Activated gamma-delta T cell treated with anti-CD3 and anti-CD28 coated beads, Interleukin-2, amount 50 U/mL, for 16 hours (primary cell): ENCODE data around the gene ZNF550.
"Not testable (repeated sequence)": the region's sequence is repeated elsewhere in the genome, so short reads cannot be mapped to it uniquely, and the experiment has no call there.

ENCODE experiments used
- DNase-seq: peaks from one replicate; pipeline ENCODE4 v3.0.0-alpha.2; 2020; ENCODE audit warnings: low read depth

ZNF550 gene

DNA sequence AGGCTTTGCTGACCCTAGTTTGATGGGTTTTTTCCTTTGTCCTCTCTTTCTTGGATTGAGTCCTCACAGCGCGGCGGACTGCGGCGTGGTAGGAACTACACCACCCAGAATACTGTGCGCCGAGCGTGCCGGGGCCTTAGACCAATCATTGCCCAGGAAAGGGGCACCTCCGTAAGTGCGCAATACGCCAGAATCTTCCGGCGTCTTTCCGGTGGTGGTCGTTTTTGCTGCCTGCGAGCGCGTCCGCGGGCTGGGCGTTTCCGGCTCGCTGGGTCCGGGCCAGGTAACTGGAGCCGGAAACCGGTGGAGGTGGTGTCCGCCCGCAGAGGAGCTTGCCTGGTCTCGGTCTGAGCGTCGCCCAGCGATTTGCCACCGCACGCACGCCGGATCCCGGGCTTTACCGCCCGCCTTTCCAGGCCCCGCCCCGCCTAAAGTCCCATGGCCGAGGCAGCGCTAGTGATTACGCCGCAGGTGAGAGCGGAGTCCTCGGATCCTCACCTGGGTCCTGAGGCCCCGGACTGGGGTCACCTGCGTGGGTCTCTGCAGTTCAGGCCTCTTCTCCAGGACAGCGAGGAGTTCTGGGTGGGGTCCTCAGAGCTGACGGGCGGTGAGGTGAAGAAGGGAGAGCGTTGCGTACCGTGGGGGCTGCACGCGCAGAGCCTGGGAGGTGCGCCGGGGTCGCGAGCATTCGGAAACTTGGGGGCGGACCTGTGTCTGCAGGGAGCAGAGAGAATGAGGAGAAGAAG lies 32.4 kb downstream of the ZNF550 start, which contains the start of gene ZNF549:
TSS of gene ZNF549 (plus strand) at position 221 of the 746 bp plus-strand sequence. CDS start at position 439, 218 bp downstream.
- DNase-seq = peak; percentile 84

DNA sequence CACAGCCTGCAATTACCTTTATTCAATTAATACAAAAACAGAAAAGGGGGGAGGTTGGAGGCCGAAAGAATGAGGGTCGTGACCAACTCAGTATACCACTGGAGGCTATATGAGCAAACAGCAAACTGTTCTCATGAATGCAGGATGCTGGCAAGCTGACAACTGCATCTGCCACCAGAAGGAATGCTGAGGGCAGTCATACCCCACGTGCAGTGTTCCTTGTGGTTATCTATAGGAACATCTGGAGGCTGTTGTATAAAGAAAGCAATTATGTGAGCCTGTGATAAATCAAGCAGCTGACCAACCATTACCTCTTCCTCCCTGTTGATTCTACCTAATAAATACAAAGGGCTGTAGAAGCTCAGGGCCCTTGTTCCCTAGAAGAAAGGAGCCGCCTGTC lies 41.6 kb downstream of the ZNF550 start:
- not testable (repeated sequence) for DNase-seq

DNA sequence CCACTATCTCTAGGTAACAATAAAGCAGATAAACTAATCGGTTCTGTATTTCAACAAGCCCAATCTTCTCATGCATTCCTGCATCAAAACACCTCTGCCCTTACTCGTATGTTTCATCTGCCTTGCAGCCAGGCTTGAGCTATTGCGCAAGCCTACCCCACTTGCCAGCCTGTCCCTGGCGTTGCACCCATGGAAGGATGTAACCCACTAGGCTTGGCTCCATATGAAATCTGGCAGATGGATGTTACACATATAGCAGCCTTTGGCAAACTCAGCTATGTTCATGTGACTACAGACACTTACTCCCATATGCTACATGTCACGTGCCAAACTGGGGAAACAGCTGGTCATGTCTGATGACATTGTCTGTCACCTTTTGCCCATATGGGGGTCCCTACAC lies 44.4 kb downstream of the ZNF550 start:
- no peak for DNase-seq

DNA sequence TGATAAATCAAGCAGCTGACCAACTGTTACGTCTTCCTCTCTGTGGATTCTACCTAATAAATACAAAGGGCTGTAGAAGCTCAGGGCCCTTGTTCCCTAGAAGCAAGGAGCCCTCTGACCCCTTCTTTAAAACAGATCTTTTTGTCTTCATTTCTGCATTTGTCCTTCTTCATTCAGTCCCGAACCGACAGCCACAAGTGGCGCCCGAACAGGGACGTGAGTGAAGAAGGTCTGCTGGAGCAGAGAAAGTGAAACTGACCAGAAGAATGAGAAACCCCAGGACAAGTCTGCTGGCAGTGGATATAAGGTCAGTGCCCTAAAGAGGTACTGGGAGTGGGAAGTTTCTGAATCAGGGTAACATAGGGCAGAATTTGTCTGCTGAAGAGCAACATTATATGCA lies 46.8 kb downstream of the ZNF550 start:
- no peak for DNase-seq

DNA sequence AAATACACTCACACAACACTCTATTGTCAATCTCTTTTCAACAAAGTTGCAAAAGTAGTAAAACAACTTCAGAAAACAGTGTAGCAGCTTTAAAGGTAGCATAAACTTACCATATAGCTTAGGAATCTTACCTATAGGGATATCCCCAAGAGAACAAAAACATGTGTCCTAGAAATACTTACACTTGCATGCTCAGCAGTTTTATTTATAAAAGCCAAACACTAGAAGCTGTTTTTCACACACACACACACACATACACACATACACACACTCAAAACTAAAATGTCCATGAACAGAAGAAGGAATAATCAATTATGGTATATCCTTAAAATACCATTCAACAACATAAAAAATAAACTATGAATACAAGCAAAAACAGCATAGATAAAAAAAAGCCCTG lies 48.2 kb downstream of the ZNF550 start:
- DNase-seq = no peak

DNA sequence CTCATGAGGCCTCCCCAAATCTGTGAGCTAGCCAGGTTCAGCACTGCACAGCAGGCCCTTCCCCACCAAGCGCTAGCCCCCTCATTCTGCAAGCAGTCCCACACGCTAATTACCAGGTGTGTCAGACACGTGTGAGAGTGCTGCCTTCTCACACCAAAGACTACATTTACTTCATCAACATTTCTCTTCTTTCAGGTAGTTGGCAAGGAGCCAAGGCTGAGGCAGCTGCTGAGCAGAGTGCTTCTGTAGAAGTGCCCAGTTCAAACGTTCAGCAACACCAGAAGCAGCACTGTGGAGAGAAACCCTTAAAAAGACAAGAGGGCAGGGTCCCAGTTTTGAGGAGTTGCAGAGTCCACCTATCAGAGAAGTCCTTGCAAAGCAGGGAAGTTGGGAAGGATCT lies 53.5 kb downstream of the ZNF550 start:
- DNase-seq = no peak

DNA sequence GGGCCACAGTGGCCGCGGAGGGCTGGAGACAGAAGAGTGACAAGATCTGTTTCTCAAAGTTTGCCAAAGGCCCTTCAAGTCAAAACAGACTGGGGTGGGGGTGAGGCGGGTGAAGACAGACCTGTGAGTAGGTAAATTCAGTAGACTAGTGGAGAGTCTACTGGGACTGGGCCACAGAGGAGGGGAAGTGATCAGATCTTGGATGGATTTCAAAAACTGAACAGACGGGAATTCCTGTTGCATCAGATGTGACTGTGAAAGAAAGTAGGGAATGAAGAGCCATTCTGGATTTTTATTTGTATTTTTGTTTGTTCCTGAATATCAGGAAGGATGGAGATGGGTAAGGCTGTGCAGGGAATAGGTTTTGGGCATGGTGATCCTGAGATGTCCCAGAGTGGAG lies 59.3 kb downstream of the ZNF550 start:
- DNase-seq = not testable (repeated sequence)

DNA sequence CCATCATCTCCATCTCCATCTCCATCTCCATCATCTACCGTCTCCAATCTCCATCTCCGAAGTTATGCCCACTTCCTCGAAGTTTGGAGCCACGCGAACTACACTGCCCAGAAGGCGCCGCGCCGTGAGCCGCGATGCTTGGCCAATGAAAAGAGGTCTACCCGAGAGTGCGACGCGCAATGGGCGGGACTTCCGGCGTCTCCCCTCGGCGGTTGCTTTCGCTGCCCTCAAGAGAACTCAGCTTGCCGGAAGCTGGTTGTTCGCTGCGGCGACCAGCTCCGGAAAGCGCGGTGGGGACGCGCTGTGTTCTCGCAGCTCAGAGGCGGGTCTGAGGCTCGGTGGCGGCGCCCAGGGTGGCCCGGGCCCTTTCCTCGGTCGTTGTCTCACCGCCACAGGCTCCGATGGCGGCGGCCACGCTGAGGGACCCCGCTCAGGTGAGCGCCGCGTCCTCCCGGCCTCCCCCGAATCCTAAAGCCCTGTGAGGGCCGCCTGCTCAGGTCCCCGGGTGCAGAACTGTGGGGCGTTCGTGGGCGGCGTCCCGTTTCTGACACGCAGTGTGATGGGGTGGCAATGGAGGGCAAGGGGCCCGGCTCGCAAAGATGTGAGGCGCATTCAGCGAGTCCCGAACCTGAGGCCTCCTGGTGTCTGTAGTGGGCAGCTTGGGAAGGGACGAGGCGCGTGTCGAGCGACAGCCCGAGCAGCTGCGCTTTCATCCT lies 59.8 kb downstream of the ZNF550 start, which contains the start of gene ZNF773:
TSS of gene ZNF773 (plus strand) at position 259 of the 716 bp plus-strand sequence. CDS start at position 402, 143 bp downstream.
- peak; percentile 94 for DNase-seq

DNA sequence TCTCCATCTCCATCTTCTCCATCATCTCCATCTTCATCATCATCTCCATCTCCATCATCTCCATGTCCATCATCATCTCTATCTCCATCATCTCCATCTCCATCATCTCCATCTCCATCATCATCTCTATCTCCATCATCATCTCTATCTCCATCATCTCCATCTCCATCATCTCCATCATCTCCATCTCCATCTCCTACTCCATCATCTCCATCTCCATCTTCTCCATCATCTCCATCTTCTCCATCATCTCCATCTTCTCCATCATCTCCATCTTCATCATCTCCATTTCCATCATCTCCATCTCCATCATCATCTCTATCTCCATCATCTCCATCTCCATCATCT lies 60.4 kb downstream of the ZNF550 start:
- not testable (repeated sequence) for DNase-seq

DNA sequence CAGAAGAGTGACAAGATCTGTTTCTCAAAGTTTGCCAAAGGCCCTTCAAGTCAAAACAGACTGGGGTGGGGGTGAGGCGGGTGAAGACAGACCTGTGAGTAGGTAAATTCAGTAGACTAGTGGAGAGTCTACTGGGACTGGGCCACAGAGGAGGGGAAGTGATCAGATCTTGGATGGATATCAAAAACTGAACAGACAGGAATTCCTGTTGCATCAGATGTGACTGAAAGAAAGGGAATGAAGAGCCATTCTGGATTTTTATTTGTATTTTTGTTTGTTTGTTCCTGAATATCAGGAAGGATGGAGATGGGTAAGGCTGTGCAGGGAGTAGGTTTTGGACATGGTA lies 71.4 kb downstream of the ZNF550 start:
- not testable (repeated sequence) for DNase-seq

DNA sequence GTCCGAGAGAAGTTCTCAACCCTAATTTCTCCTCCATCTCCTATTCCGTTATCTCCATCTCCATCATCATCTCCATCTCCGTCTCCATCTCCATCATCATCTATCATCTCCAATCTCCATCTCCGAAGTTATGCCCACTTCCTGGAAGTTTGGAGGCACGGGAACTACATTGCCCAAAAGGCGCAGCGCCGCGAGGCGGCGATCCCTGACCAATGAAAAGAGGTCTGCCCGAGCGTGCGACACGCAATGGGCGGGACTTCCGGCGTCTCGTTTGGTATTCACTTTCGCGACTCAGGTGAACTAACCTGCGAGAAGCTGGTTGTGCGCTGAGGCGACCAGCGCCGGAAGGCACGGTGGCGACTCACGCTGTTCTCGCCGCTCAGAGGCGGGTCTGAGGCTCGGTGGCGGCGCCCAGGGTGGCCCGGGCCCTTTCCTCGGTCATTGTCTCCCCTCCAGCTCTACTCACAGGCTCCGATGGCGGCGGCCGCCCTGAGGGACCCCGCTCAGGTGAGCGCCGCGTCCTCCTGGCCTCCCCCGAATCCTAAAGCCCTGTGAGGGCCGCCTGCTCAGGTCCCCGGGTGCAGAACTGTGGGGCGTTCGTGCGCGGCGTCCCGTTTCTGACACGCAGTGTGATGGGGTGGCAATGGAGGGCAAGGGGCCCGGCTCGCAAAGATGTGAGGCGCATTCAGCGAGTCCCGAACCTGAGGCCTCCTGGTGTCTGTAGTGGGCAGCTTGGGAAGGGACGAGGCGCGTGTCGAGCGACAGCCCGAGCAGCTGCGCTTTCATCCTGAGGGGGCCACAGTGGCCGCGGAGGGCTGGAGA lies 72.0 kb downstream of the ZNF550 start, which contains the start of gene ZNF419:
TSS of gene ZNF419 (plus strand) at position 274 of the 822 bp plus-strand sequence. CDS start at position 475, 201 bp downstream.
- peak; percentile 91 for DNase-seq
